Urothelium cell line (cell line): ENCODE data around the gene TPPP3.
"Not testable (repeated sequence)": the region's sequence is repeated elsewhere in the genome, so short reads cannot be mapped to it uniquely, and the experiment has no call there.

Source experiments
- DNase-seq: peaks from one replicate; pipeline ENCODE4 v3.0.0; 2011; ENCODE audit warnings: low spot score, mixed read lengths
- FAIRE-seq: peaks from 2 replicates; lab custom pipeline; 2011; peaks lifted over from hg19 to GRCh38; lab: Jason Lieb, UNC

Gene TPPP3

GRCh38 chr16:67391424-67392300 lies 1.6 kb downstream of the TPPP3 start:
- DNase-seq (no peak), FAIRE-seq (peak; percentile 69)

GRCh38 chr16:67390816-67391423 lies 2.4 kb downstream of the TPPP3 start:
- FAIRE-seq (no peak), DNase-seq (no peak)

GRCh38 chr16:67389911-67390815 lies 3.1 kb downstream of the TPPP3 start:
- FAIRE-seq (no peak), DNase-seq (no peak)

- no peak for DNase-seq
- FAIRE-seq = no peak
Measured at GRCh38 chr16:67388591-67388990, 4.7 kb downstream of the TPPP3 start.

- FAIRE-seq (no peak), DNase-seq (no peak)
Measured at GRCh38 chr16:67388191-67388590, 5.1 kb downstream of the TPPP3 start.

- FAIRE-seq (no peak), DNase-seq (no peak)
Measured at GRCh38 chr16:67387479-67388079, 5.7 kb downstream of the TPPP3 start.

- DNase-seq (no peak), FAIRE-seq (no peak)
Measured at GRCh38 chr16:67386861-67387455, 6.3 kb downstream of the TPPP3 start.

- FAIRE-seq = no peak
- no peak for DNase-seq
Measured at GRCh38 chr16:67384778-67385510, 8.4 kb downstream of the TPPP3 start.

GRCh38 chr16:67383284-67383683 lies 10.0 kb downstream of the TPPP3 start:
- no peak for DNase-seq
- no peak for FAIRE-seq

GRCh38 chr16:67378642-67379041 lies 14.7 kb downstream of the TPPP3 start:
- FAIRE-seq (no peak), DNase-seq (no peak)

GRCh38 chr16:67376012-67376411 lies 17.3 kb downstream of the TPPP3 start:
- FAIRE-seq, DNase-seq: not testable (repeated sequence)

- DNase-seq (no peak), FAIRE-seq (no peak)
Measured at GRCh38 chr16:67372664-67373063, 20.6 kb downstream of the TPPP3 start.

GRCh38 chr16:67370661-67371060 lies 22.6 kb downstream of the TPPP3 start:
- no peak for DNase-seq
- FAIRE-seq = no peak

GRCh38 chr16:67364600-67365235 lies 28.6 kb downstream of the TPPP3 start:
- FAIRE-seq = no peak
- no peak for DNase-seq

GRCh38 chr16:67361038-67361437 lies 32.3 kb downstream of the TPPP3 start:
- no peak for FAIRE-seq

GRCh38 chr16:67359540-67360269 lies 33.6 kb downstream of the TPPP3 start:
- FAIRE-seq, DNase-seq: not testable (repeated sequence)

More at GRCh38 chr16:67361038-67361437, 32.3 kb downstream of the TPPP3 start:
- DNase-seq = no peak

GRCh38 chr16:67357561-67357960 lies 35.7 kb downstream of the TPPP3 start:
- FAIRE-seq = no peak
- DNase-seq = no peak

- DNase-seq (no peak), FAIRE-seq (no peak)
Measured at GRCh38 chr16:67356396-67356795, 36.9 kb downstream of the TPPP3 start.
